AG04449 (cell line): ENCODE results near the gene GNGT2.

ENCODE experiments used
- CTCF ChIA-PET: fragments of 350-600 bp; formaldehyde crosslinking; extraction: SDS; loops from one replicate; lab custom pipeline; 2021; ENCODE audit warnings: antibody characterized with exemption; lab: Yijun Ruan, JAX
- POLR2A ChIA-PET: fragments of 400-600, 350-600 bp; formaldehyde crosslinking; extraction: SDS; loops from one replicate; lab custom pipeline; 2020; ENCODE audit warnings: antibody characterized with exemption, inconsistent platforms; lab: Yijun Ruan, JAX
- DNase-seq: peaks from one replicate; pipeline ENCODE4 v3.0.0-alpha.2; 2010; ENCODE audit warnings: low read depth, low spot score
- H3K4me3 ChIP-seq: 2 replicates; pipeline ENCODE4 v1.5.1; 2011; ENCODE audit warnings: low read depth, mild to moderate bottlenecking, control low read depth, low read length
- TF ChIP-seq, protein P1 (sequence below): IDR thresholded peaks from one replicate; pipeline ENCODE4 v1.5.1; 2011; ENCODE audit warnings: mild to moderate bottlenecking, moderate library complexity, low read length, control low read depth, inconsistent platforms; ENCODE audit not compliant: insufficient read depth; ENCODE audit errors: missing control alignments

The GNGT2 gene

DNA sequence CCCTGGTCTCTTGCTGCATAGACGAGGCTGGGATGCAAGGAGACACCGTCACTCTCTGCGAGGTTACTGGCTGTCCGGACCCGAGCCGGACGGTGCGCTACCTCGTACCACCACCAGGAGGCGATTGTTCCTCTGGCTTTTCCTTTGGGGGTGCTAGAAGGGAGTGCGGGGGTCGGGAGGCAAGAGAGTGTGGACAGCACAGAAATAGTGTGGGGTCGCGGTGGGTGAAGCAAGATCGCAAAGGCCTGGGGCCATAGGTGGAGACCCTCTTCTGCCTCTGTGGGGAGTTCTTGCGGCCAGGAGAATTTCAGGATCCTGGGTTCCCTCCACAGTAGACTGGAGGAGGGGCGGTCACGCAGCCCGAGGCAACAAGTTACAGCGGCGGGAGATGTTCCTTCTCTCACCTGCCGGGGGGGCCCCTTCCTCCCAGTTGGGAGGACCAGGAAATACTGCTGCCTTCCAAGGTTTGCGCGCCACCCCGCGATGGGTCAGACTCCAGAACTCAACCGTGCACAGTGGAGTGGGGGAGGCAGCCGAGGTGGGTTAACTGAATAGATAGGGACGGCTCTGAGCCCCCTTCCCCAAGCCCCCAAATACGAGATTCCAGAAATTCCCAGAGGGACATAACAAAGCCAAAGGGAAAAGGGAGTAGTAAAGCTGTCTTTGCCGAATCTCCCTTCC lies 13.3 kb upstream of the GNGT2 start:
- no peak overlapping the region for H3K4me3 ChIP-seq
- ChIA-PET POLR2A (no interaction called here), CTCF (interaction anchor here (0.7 to 8.9 kb wide), 13 partner anchors 12 to 334 kb away, joined by 3 to 165 read pairs (median 4); partner anchors contain the start of genes ABI3 and GNGT2)
- TF ChIP-seq, protein P1, sequence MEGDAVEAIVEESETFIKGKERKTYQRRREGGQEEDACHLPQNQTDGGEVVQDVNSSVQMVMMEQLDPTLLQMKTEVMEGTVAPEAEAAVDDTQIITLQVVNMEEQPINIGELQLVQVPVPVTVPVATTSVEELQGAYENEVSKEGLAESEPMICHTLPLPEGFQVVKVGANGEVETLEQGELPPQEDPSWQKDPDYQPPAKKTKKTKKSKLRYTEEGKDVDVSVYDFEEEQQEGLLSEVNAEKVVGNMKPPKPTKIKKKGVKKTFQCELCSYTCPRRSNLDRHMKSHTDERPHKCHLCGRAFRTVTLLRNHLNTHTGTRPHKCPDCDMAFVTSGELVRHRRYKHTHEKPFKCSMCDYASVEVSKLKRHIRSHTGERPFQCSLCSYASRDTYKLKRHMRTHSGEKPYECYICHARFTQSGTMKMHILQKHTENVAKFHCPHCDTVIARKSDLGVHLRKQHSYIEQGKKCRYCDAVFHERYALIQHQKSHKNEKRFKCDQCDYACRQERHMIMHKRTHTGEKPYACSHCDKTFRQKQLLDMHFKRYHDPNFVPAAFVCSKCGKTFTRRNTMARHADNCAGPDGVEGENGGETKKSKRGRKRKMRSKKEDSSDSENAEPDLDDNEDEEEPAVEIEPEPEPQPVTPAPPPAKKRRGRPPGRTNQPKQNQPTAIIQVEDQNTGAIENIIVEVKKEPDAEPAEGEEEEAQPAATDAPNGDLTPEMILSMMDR = peak; percentile 90
- DNase-seq = no peak

DNA sequence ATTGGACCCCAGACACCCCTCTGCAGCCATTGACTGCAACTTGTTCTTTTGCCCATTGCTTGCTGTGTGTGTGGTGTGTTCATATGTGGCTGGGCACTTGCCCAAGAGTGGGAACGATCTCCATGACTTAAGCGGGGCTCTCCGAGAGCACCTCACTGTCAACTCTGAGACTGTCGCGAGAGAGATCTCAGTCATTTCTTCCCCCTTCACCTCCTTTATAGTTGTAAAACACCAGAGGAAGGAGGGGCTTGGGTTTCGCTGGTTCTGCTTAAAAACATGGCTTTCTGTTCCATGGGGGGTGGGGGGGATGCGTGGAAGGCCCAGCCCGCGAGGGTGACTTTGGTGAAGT lies 12.8 kb upstream of the GNGT2 start:
- H3K4me3 ChIP-seq = no peak overlapping the region
- DNase-seq = no peak
- POLR2A ChIA-PET = no interaction called here
- CTCF ChIA-PET = interaction anchor here (1.0 to 2.5 kb wide), 9 partner anchors 7 to 42 kb away, joined by 3 to 19 read pairs (median 7); partner anchors contain the start of gene PHOSPHO1
- TF ChIP-seq, protein P1 = no peak

DNA sequence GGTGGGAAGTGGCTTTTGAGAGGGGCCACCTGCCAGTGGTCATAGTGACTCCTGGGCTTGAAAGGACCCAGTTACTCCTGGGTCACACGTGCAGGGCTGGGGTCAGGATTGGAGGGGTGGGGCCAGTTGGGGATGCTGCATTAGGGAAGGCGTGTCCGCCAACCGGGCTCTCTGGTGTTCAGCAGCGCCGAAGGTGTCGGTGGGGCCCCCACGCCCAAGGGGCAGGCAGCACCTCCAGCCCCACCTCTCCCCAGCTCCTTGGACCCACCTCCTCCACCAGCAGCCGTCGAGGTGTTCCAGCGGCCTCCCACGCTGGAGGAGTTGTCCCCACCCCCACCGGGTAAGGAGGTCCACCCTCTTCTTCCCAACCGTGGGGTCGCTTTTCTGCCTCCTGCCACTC lies 9.6 kb upstream of the GNGT2 start:
- POLR2A ChIA-PET = no interaction called here
- DNase-seq = no peak
- H3K4me3 ChIP-seq = no peak overlapping the region
- TF ChIP-seq, protein P1 = no peak
- CTCF ChIA-PET = no interaction called here

DNA sequence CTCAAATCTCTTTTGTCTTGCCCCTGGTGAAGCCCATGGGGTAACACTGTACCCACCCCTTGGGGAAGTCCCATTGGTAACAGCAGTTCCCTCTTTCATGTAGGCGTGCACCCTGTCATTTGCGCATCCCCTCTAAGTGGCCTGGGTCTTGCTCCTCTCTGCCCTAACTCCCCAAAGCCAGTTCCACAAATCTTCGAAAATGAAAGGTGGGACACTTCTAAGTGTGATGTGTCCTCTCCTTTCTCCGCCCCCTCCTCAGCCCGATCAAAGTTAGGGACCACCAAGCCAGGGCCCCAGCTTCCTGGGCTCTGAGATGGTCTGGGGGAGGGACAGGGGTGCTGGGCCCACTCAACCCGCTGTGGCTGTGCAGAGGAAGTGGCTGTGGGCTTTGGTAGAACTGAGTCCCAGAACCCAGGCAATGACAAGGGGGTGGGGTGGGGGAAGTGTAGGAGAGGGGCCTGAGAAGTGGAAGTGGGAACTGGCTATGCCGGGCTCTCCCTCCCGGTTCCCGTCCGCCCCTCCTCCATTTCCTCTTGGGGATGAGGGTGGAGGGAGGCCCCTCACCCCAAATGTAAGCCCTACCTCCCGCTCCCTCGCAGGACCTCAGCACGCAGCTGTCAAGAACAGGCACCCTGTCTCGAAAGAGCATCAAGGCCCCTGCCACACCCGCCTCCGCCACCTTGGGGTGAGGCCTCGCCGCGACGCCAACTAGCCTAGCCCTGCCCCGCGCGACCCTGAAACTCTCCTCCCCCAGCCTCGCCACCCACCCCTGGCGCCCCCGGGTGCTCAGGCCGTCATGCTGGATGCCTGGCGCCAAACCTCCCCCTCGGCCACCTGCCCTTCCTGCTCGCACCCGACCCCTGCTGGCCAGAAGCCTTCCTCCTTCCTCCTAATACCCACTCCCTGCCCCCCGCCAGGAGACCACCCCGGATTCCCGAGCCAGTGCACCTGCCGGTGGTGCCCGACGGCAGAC lies 8.9 kb upstream of the GNGT2 start:
- CTCF ChIA-PET = interaction anchor here (3.2 kb wide), 1 partner anchor 8 kb away, joined by 28 read pairs; no protein-coding TSS in a partner anchor
- no peak overlapping the region for H3K4me3 ChIP-seq
- TF ChIP-seq, protein P1 = peak; percentile 7

DNA sequence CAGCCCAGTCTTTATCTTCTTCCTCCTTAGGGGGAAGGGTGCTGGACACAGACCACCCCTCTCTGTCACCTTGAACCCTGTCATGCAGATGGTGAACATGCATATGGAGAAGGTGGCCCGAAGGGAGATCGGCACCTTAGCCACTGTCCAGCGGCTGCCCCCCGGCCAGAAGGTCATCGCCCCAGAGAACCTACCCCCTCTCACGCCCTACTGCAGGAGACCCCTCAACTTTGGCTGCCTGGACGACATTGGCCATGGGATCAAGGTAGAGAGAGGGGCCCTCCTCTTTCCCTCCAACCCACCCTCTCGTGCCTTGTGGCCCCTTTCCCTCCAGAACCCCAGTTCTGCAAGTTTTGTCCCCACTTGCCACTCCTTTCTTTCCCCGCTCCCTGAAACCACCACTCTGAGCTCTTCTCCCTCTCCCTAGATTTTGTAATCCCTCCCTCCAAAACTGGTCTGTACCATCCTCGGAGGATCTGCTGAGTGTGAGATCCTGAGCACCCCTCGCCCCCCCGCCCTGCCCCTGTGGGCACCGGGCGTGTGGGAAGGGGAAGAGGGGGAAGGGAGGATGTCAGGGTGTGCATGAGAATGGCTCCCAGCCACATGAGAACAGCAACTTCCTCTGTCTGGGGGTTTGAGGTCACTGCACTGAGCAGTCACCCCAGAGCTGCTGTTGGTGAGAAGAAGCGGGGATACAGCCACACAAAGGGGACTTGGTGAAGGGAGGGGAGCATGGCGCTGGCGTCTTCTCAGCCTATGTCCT lies 7.5 kb upstream of the GNGT2 start:
- ChIA-PET POLR2A (interaction anchor here (1.0 kb wide), 1 partner anchor 12 kb away, joined by 3 read pairs; no protein-coding TSS in a partner anchor), CTCF (interaction anchor here (3.2 kb wide), 1 partner anchor 9 kb away, joined by 28 read pairs; no protein-coding TSS in a partner anchor)
- DNase-seq = no peak
- no peak overlapping the region for H3K4me3 ChIP-seq
- TF ChIP-seq, protein P1 = no peak

More for the DNA sequence above, 8.9 kb upstream of the GNGT2 start:
- DNase-seq = no peak
- POLR2A ChIA-PET = no interaction called here
